ENCODE measurements around the gene OR51B6.

The OR51B6 gene

GRCh38 chr11:5324197-5324596 is 27.1 kb upstream of the OR51B6 start, which contains the start of gene OR51B2:
TSS of gene OR51B2 (minus strand) at chr11:5324297. CDS start at chr11:5324297, 0 bp downstream.
- no peaks in the 10 kb centered on the region for H3K4me1 ChIP-seq (ENCODE audit: control insufficient read depth, insufficient read depth, low read length)
- no peak within 1 kb of the TSS for H3K27ac ChIP-seq (ENCODE audit: extremely low read depth, low read depth, low read length)
- TF ChIP-seq ZNF76 (tag by site-specific recombination; IDR thresholded peaks at IDR 0.05; ENCODE audit: borderline replicate concordance, low read depth), result no peak
- TF ChIP-seq ZNF596 (tag by site-specific recombination; IDR thresholded peaks at IDR 0.05), result no peak
- TF ChIP-seq SETDB1 (IDR thresholded peaks at IDR 0.05; ENCODE audit: insufficient read length, low read length), result no peak
- TF ChIP-seq ZNF114 (tag by site-specific recombination; IDR thresholded peaks at IDR 0.05), result no peak
- TF ChIP-seq PRDM10 (tag by site-specific recombination; IDR thresholded peaks at IDR 0.05), result no peak
- no peak for TF ChIP-seq ZSCAN30 (tag by site-specific recombination; IDR thresholded peaks at IDR 0.05)
- no peak for TF ChIP-seq MEIS1 (CRISPR knock-in tag; IDR thresholded peaks at IDR 0.05; ENCODE audit: borderline replicate concordance)
- no peak for TF ChIP-seq ZSCAN18 (tag by site-specific recombination; IDR thresholded peaks at IDR 0.05)
- TF ChIP-seq ZNF623 (tag by site-specific recombination; IDR thresholded peaks at IDR 0.05), result no peak
- TF ChIP-seq GLI2 (tag by site-specific recombination; IDR thresholded peaks at IDR 0.05; ENCODE audit: borderline replicate concordance, low read depth), result no peak
- no peak within 1 kb of the TSS for H3K4me3 ChIP-seq (ENCODE audit: low read depth, low read length)
- no peaks in the 10 kb centered on the region for H3K36me3 ChIP-seq (ENCODE audit: control insufficient read depth in 2 of 2, insufficient read depth in 1 of 2, low read length in 2 of 2)
- ChIA-PET POLR2A (no interaction called here), CTCF (no interaction called here)
- H3K9me3 ChIP-seq (ENCODE audit: control insufficient read depth, insufficient read depth, low read depth, low read length), result no peaks in the 10 kb centered on the region

DNA sequence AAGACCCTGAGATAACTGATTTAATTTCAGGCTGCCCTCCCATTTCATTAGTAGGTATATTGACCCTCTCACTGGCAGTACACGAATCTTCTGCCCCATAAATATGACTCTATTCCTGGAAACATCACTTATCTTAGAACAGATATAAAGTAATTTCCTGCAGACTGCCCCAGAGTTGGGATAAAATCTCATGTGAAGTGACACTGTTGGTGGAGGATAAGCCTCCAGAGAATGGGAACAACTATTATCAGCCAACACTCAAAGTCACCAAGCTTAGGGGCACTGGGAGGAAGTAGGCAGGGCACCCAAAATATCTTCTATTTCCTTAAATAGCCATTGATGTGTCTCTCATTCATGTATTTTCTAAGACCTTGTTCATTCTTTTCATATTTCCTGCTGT is 16.1 kb upstream of the OR51B6 start:
- ChIA-PET CTCF (no interaction called here), POLR2A (no interaction called here)
- TF ChIP-seq ZNF76 (tag by site-specific recombination; IDR thresholded peaks at IDR 0.05; ENCODE audit: borderline replicate concordance, low read depth) (no peak), YY1 (tag by site-specific recombination; IDR thresholded peaks at IDR 0.05) (no peak), SP2 (tag by site-specific recombination; IDR thresholded peaks at IDR 0.05) (no peak), ATF2 (tag by site-specific recombination; IDR thresholded peaks at IDR 0.05; ENCODE audit: low read depth) (no peak), ZNF544 (tag by site-specific recombination; IDR thresholded peaks at IDR 0.05) (no peak), ZNF473 (tag by site-specific recombination; IDR thresholded peaks at IDR 0.05) (no peak), ZNF664 (tag by site-specific recombination; IDR thresholded peaks at IDR 0.05) (no peak), BCL11B (tag by site-specific recombination; IDR thresholded peaks at IDR 0.05; ENCODE audit: low read depth) (no peak), KLF7 (tag by site-specific recombination; IDR thresholded peaks at IDR 0.05; ENCODE audit: borderline replicate concordance) (no peak), ZBTB7A (tag by site-specific recombination; IDR thresholded peaks at IDR 0.05; ENCODE audit: low read depth) (no peak), TCF7L2 (IDR thresholded peaks at IDR 0.05; ENCODE audit: borderline replicate concordance, low read depth, low read length) (no peak), ZNF677 (tag by site-specific recombination; IDR thresholded peaks at IDR 0.05) (no peak), ZNF350 (tag by site-specific recombination; IDR thresholded peaks at IDR 0.05) (no peak), ZNF404 (tag by site-specific recombination; IDR thresholded peaks at IDR 0.05) (no peak)
- TF ChIP-seq, protein P1, sequence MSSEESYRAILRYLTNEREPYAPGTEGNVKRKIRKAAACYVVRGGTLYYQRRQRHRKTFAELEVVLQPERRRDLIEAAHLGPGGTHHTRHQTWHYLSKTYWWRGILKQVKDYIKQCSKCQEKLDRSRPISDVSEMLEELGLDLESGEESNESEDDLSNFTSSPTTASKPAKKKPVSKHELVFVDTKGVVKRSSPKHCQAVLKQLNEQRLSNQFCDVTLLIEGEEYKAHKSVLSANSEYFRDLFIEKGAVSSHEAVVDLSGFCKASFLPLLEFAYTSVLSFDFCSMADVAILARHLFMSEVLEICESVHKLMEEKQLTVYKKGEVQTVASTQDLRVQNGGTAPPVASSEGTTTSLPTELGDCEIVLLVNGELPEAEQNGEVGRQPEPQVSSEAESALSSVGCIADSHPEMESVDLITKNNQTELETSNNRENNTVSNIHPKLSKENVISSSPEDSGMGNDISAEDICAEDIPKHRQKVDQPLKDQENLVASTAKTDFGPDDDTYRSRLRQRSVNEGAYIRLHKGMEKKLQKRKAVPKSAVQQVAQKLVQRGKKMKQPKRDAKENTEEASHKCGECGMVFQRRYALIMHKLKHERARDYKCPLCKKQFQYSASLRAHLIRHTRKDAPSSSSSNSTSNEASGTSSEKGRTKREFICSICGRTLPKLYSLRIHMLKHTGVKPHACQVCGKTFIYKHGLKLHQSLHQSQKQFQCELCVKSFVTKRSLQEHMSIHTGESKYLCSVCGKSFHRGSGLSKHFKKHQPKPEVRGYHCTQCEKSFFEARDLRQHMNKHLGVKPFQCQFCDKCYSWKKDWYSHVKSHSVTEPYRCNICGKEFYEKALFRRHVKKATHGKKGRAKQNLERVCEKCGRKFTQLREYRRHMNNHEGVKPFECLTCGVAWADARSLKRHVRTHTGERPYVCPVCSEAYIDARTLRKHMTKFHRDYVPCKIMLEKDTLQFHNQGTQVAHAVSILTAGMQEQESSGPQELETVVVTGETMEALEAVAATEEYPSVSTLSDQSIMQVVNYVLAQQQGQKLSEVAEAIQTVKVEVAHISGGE (tag by site-specific recombination; conservative IDR thresholded peaks at IDR 0.05; ENCODE audit: low read depth), result no peak
- TF ChIP-seq, protein P2, sequence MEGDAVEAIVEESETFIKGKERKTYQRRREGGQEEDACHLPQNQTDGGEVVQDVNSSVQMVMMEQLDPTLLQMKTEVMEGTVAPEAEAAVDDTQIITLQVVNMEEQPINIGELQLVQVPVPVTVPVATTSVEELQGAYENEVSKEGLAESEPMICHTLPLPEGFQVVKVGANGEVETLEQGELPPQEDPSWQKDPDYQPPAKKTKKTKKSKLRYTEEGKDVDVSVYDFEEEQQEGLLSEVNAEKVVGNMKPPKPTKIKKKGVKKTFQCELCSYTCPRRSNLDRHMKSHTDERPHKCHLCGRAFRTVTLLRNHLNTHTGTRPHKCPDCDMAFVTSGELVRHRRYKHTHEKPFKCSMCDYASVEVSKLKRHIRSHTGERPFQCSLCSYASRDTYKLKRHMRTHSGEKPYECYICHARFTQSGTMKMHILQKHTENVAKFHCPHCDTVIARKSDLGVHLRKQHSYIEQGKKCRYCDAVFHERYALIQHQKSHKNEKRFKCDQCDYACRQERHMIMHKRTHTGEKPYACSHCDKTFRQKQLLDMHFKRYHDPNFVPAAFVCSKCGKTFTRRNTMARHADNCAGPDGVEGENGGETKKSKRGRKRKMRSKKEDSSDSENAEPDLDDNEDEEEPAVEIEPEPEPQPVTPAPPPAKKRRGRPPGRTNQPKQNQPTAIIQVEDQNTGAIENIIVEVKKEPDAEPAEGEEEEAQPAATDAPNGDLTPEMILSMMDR (tag by site-specific recombination; IDR thresholded peaks at IDR 0.05), result no peak

More for the DNA sequence above, 16.1 kb upstream of the OR51B6 start:
- no peak overlapping the region for H3K4me3 ChIP-seq (ENCODE audit: low read depth, low read length)
- H3K27ac ChIP-seq (ENCODE audit: extremely low read depth, low read depth, low read length), result no peak overlapping the region
- H3K9me3 ChIP-seq (ENCODE audit: control insufficient read depth, insufficient read depth, low read depth, low read length), result no peaks in the 10 kb centered on the region
- H3K36me3 ChIP-seq (ENCODE audit: control insufficient read depth in 2 of 2, insufficient read depth in 1 of 2, low read length in 2 of 2), result no peaks in the 10 kb centered on the region
- H3K4me1 ChIP-seq (ENCODE audit: control insufficient read depth, insufficient read depth, low read length), result no peaks in the 10 kb centered on the region
